Panc1 (cell line): ENCODE results near the gene STAT3. TPM values are rescaled to one million over a fixed set of nuclear protein-coding genes. Genes with fewer than 3 reads are reported as not detected.

Experiments
- ATAC-seq: fragments of 200-7000 bp; cut with Tn5 transposase; 2 replicates; pipeline ENCODE4 v1.9.1; 2020; ENCODE audit warnings: mild to moderate bottlenecking, moderate library complexity
- BruUV-seq: library from RNA; stranded (reverse); fragments of 400-500 nt; replicated peaks from 2 replicates; lab custom pipeline; 2021; lab: Mats Ljungman, UMichigan
- CTCF ChIA-PET: fragments of 300-600 bp; sonication (Branson Sonifier 250); formaldehyde crosslinking; loops from one replicate; lab custom pipeline; 2022; ENCODE audit warnings: antibody characterized with exemption; lab: Charles Lee
- POLR2A ChIA-PET: fragments of 300-600 bp; sonication (Branson Sonifier 250); formaldehyde crosslinking; loops from one replicate; lab custom pipeline; 2022; ENCODE audit warnings: antibody characterized with exemption; lab: Charles Lee
- DNase-seq: peaks from one replicate; pipeline ENCODE4 v3.0.0-alpha.2; 2010; ENCODE audit warnings: low read depth, low spot score
- H3K27ac ChIP-seq: 2 replicates; pipeline ENCODE4 v1.5.1; 2011; ENCODE audit warnings: mild to moderate bottlenecking, low read length, inconsistent platforms
- H3K27me3 ChIP-seq: fragments of 200-500 bp; sonication (Bioruptor generic); 2 replicates; pipeline ENCODE4 v1.6.0; 2014; ENCODE audit warnings: low read length, inconsistent platforms; ENCODE audit not compliant: control insufficient read depth, insufficient read depth
- H3K36me3 ChIP-seq: fragments of 200-500 bp; sonication (Bioruptor generic); 2 replicates; pipeline ENCODE4 v1.5.1; 2014; ENCODE audit warnings: inconsistent platforms, mild to moderate bottlenecking, low read length, moderate library complexity; ENCODE audit not compliant: control insufficient read depth, insufficient read depth
- H3K4me1 ChIP-seq: 2 replicates; pipeline ENCODE4 v1.5.1; 2011; ENCODE audit warnings: inconsistent platforms, mild to moderate bottlenecking, low read length, moderate library complexity; ENCODE audit not compliant: control insufficient read depth, insufficient read depth
- H3K4me3 ChIP-seq, 2 experiments: 2 replicates each; pipeline ENCODE4 v1.5.1; 2011 to 2012; ENCODE audit warnings: low read depth in 2 of 2, low read length in 2 of 2, mild to moderate bottlenecking in 2 of 2, inconsistent platforms in 1 of 2, moderate library complexity in 1 of 2
- H3K9me3 ChIP-seq: fragments of 200-500 bp; sonication (Bioruptor generic); 2 replicates; pipeline ENCODE4 v1.5.1; 2014; ENCODE audit warnings: low read depth, mild to moderate bottlenecking, inconsistent platforms, low read length, moderate library complexity; ENCODE audit not compliant: control insufficient read depth, insufficient read depth
- CTCF ChIP-seq: fragments of 450-650 bp; IDR thresholded peaks from 2 replicates; pipeline ENCODE4 v1.5.1; 2017; ENCODE audit warnings: mild to moderate bottlenecking
- POLR2AphosphoS5 ChIP-seq: IDR thresholded peaks from 2 replicates; pipeline ENCODE4 v1.6.1; 2012; ENCODE audit warnings: mild to moderate bottlenecking, low read depth, low read length, moderate library complexity
- SIN3A ChIP-seq: IDR thresholded peaks from 2 replicates; pipeline ENCODE4 v1.6.1; 2012; ENCODE audit warnings: low read depth, mild to moderate bottlenecking, low read length, moderate library complexity, borderline replicate concordance; ENCODE audit not compliant: insufficient read depth
- TCF7L2 ChIP-seq: IDR thresholded peaks from 2 replicates; pipeline ENCODE4 v1.6.1; 2011; ENCODE audit warnings: mild to moderate bottlenecking, low read depth, low read length, inconsistent platforms
- in situ Hi-C: cut with HindIII; loops from 2 replicates; pipeline ENCODE4 v1.10.0; 2016; ENCODE audit warnings: low sequenced_read_pairs, low pct_unique_long_range_greater_than_20kb
- intact Hi-C: fragments of 100-400 bp; cut with micrococcal nuclease; formaldehyde crosslinking; loops from one replicate; pipeline ENCODE4 v1.10.0; 2022; ENCODE audit not compliant: unreplicated experiment
- total RNA-seq: library from RNA; stranded (reverse); gene quantifications from one replicate; pipeline ENCODE4 v1.2.1, GENCODE V29; 2021; ENCODE audit not compliant: unreplicated experiment
- TF ChIP-seq, protein P1 (sequence below), 2 experiments: IDR thresholded peaks; 2 replicates each; pipeline ENCODE4 v1.6.1; 2011 to 2012; ENCODE audit warnings: low read depth in 2 of 2, control low read depth in 1 of 2, low read length in 1 of 2, mild to moderate bottlenecking in 1 of 2, moderate library complexity in 1 of 2; ENCODE audit not compliant: insufficient read depth in 1 of 2

The STAT3 gene
- total RNA-seq, 1 experiment from 2014 or later, result 287 TPM

GRCh38 chr17:42274253-42274542, 114.0 kb downstream of the STAT3 start:
- CTCF ChIA-PET, result no interaction called here
- intact Hi-C loops (loop anchor here (5.0 kb wide), 1 partner anchor 52 kb away; no protein-coding TSS in a partner anchor), in situ Hi-C loops (no loop called here)
- Histone ChIP-seq H3K36me3 (no peaks in the 10 kb centered on the region; the same call in 1 of the 2 replicates), H3K27me3 (no peaks in the 10 kb centered on the region), H3K4me3 (peak overlapping the region; percentile 55 to 87), H3K27ac (peak overlapping the region; percentile 94), H3K9me3 (no peaks in the 10 kb centered on the region), H3K4me1 (peaks cover 42% of the 10 kb centered on the region)
- DNase-seq (no peak), ATAC-seq (no peak)
- POLR2A ChIA-PET, result interaction anchor here (0.5 kb wide), 1 partner anchor 102 kb away, joined by 3 read pairs; no protein-coding TSS in a partner anchor
- BruUV-seq, result no TSS peak
- TF ChIP-seq SIN3A, result no peak
- no peak for TF ChIP-seq POLR2AphosphoS5
- TF ChIP-seq CTCF, result no peak
- TF ChIP-seq TCF7L2, result no peak
- TF ChIP-seq, protein P1, sequence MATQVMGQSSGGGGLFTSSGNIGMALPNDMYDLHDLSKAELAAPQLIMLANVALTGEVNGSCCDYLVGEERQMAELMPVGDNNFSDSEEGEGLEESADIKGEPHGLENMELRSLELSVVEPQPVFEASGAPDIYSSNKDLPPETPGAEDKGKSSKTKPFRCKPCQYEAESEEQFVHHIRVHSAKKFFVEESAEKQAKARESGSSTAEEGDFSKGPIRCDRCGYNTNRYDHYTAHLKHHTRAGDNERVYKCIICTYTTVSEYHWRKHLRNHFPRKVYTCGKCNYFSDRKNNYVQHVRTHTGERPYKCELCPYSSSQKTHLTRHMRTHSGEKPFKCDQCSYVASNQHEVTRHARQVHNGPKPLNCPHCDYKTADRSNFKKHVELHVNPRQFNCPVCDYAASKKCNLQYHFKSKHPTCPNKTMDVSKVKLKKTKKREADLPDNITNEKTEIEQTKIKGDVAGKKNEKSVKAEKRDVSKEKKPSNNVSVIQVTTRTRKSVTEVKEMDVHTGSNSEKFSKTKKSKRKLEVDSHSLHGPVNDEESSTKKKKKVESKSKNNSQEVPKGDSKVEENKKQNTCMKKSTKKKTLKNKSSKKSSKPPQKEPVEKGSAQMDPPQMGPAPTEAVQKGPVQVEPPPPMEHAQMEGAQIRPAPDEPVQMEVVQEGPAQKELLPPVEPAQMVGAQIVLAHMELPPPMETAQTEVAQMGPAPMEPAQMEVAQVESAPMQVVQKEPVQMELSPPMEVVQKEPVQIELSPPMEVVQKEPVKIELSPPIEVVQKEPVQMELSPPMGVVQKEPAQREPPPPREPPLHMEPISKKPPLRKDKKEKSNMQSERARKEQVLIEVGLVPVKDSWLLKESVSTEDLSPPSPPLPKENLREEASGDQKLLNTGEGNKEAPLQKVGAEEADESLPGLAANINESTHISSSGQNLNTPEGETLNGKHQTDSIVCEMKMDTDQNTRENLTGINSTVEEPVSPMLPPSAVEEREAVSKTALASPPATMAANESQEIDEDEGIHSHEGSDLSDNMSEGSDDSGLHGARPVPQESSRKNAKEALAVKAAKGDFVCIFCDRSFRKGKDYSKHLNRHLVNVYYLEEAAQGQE (IDR thresholded peaks at IDR 0.05; ENCODE audit: insufficient read depth in 1 of 2, low read depth in 2 of 2, low read length in 1 of 2), result no peak

DNA sequence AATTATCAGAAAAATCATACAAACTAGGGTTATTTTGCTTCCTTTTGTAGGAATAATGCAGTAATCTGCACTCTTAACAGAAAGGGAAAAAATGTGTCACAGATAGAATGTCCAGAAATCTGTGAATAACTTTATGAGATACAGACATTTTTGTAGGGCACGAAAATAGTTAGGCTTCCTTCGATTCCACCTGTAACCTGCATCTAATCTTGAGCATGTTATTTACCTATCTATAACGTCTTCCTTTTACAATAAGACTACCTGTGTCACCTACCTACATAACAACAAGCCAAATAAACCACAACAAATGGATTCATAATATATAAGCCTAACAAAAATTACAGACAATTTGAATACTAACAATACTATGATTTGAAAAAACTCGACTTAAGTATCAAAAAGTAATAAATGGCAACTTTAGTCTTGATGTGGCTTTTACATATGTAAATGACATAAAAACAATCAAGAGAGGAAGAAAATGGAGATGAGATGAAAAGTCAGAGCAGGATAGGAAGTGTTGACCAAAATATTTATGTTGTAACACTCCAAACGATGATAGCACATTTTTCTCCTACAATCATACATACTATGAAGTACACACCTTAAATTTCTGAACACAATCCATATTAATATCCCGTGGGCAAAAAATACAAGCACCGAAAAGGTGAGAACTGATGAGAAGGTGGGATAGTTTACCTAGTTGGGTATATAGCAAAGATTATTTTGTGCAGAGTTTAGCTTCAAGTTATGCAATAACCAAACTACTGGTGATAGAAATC, 114.6 kb downstream of the STAT3 start:
- CTCF ChIA-PET, result no interaction called here

More for the DNA sequence above, 114.6 kb downstream of the STAT3 start:
- BruUV-seq, result no TSS peak
- DNase-seq (no peak), ATAC-seq (no peak)
- Histone ChIP-seq H3K27ac (peak overlapping the region; percentile 94), H3K36me3 (no peaks in the 10 kb centered on the region; the same call in 1 of the 2 replicates), H3K4me3 (peak overlapping the region; percentile 55 to 87), H3K9me3 (no peaks in the 10 kb centered on the region), H3K4me1 (peaks cover 47% of the 10 kb centered on the region), H3K27me3 (no peaks in the 10 kb centered on the region)
- intact Hi-C loops, result loop anchor here (5.0 kb wide), 1 partner anchor 51 kb away; no protein-coding TSS in a partner anchor
- in situ Hi-C loops, result no loop called here
- POLR2A ChIA-PET, result interaction anchor here (0.5 kb wide), 1 partner anchor 102 kb away, joined by 3 read pairs; no protein-coding TSS in a partner anchor
- no peak for TF ChIP-seq TCF7L2
- no peak for TF ChIP-seq SIN3A
- TF ChIP-seq CTCF, result no peak
- TF ChIP-seq, protein P1 (IDR thresholded peaks at IDR 0.05; ENCODE audit: insufficient read depth in 1 of 2, low read depth in 2 of 2, low read length in 1 of 2), result no peak
- no peak for TF ChIP-seq POLR2AphosphoS5
